HEK293 (cell line): ENCODE results near the gene DIP2C.

Source experiments
- CTCF ChIA-PET: fragments of 350-600 bp; formaldehyde crosslinking; extraction: SDS; loops from one replicate; lab custom pipeline; 2021; ENCODE audit warnings: antibody characterized with exemption; lab: Yijun Ruan, JAX
- POLR2A ChIA-PET: fragments of 300-600 bp; formaldehyde crosslinking; extraction: SDS; loops from one replicate; lab custom pipeline; 2020; ENCODE audit warnings: antibody characterized with exemption, inconsistent platforms; lab: Yijun Ruan, JAX
- H3K27ac ChIP-seq: fragments of 200-500 bp; sonication (Bioruptor generic); 2 replicates; pipeline ENCODE4 v1.5.1; 2014; ENCODE audit warnings: low read depth, low read length, control low read depth, inconsistent platforms; ENCODE audit errors: extremely low read depth
- H3K36me3 ChIP-seq, 2 experiments: fragments of 200-500 bp in 1 of 2; sonication (Bioruptor generic) in 1 of 2; 1 replicate in 1 of 2; 2 replicates in 1 of 2; pipeline ENCODE4 v1.5.1; 2014 to 2017; ENCODE audit warnings: inconsistent platforms in 2 of 2, low read length in 2 of 2; ENCODE audit not compliant: control insufficient read depth in 2 of 2, insufficient read depth in 1 of 2
- H3K4me1 ChIP-seq: fragments of 200-500 bp; sonication (Bioruptor generic); 2 replicates; pipeline ENCODE4 v1.5.1; 2014; ENCODE audit warnings: mild to moderate bottlenecking, low read length, inconsistent platforms; ENCODE audit not compliant: control insufficient read depth, insufficient read depth
- H3K4me3 ChIP-seq: 2 replicates; pipeline ENCODE4 v1.5.1; 2011; ENCODE audit warnings: low read depth, mild to moderate bottlenecking, control low read depth, low read length, moderate library complexity
- H3K9me3 ChIP-seq: fragments of 200-500 bp; sonication (Bioruptor generic); 2 replicates; pipeline ENCODE4 v1.5.1; 2014; ENCODE audit warnings: low read depth, low read length, inconsistent platforms; ENCODE audit not compliant: control insufficient read depth, insufficient read depth
- MEIS1 ChIP-seq: sonication (generic); formaldehyde crosslinking; IDR thresholded peaks from 2 replicates; pipeline ENCODE4 v1.8.1; 2022; ENCODE audit warnings: missing genetic modification reagents, mild to moderate bottlenecking, borderline replicate concordance
- PATZ1 ChIP-seq: fragments of 450-650 bp; formaldehyde crosslinking; IDR thresholded peaks from 2 replicates; pipeline ENCODE4 v1.5.1; 2016; ENCODE audit warnings: missing biosample characterization, missing genetic modification characterization
- PBX3 ChIP-seq: sonication (generic); formaldehyde crosslinking; IDR thresholded peaks from 2 replicates; pipeline ENCODE4 v1.8.1; 2022; ENCODE audit warnings: mild to moderate bottlenecking, moderate library complexity, missing genetic modification reagents
- PRDM6 ChIP-seq: fragments of 450-650 bp; formaldehyde crosslinking; IDR thresholded peaks from 2 replicates; pipeline ENCODE4 v1.5.1; 2017; ENCODE audit warnings: missing biosample characterization, missing genetic modification characterization
- WT1 ChIP-seq: fragments of 450-650 bp; formaldehyde crosslinking; IDR thresholded peaks from 2 replicates; pipeline ENCODE4 v1.5.1; 2016; ENCODE audit warnings: missing biosample characterization, missing genetic modification characterization
- ZEB2 ChIP-seq: fragments of 450-650 bp; formaldehyde crosslinking; IDR thresholded peaks from 2 replicates; pipeline ENCODE4 v1.5.1; 2016; ENCODE audit warnings: missing biosample characterization, missing genetic modification characterization
- ZFP69B ChIP-seq: fragments of 450-650 bp; formaldehyde crosslinking; IDR thresholded peaks from 2 replicates; pipeline ENCODE4 v1.5.1; 2016; ENCODE audit warnings: missing biosample characterization, missing genetic modification characterization
- ZNF121 ChIP-seq: fragments of 450-650 bp; formaldehyde crosslinking; IDR thresholded peaks from 2 replicates; pipeline ENCODE4 v1.5.1; 2016; ENCODE audit warnings: missing biosample characterization, missing genetic modification characterization
- ZNF169 ChIP-seq: fragments of 450-650 bp; formaldehyde crosslinking; IDR thresholded peaks from 2 replicates; pipeline ENCODE4 v1.5.1; 2016; ENCODE audit warnings: missing biosample characterization, missing genetic modification characterization
- ZNF19 ChIP-seq: fragments of 450-650 bp; formaldehyde crosslinking; IDR thresholded peaks from 2 replicates; pipeline ENCODE4; 2016; ENCODE audit warnings: missing biosample characterization, missing genetic modification characterization, low read depth
- ZNF266 ChIP-seq: fragments of 450-650 bp; formaldehyde crosslinking; IDR thresholded peaks from 2 replicates; pipeline ENCODE4 v1.5.1; 2016; ENCODE audit warnings: missing biosample characterization, missing genetic modification characterization, low read depth
- ZNF280C ChIP-seq: fragments of 450-650 bp; formaldehyde crosslinking; IDR thresholded peaks from 2 replicates; pipeline ENCODE4 v1.5.1; 2016; ENCODE audit warnings: missing biosample characterization, missing genetic modification characterization
- ZNF302 ChIP-seq: fragments of 450-650 bp; formaldehyde crosslinking; IDR thresholded peaks from 2 replicates; pipeline ENCODE4 v1.5.1; 2016; ENCODE audit warnings: missing biosample characterization, missing genetic modification characterization, low read depth
- ZNF354C ChIP-seq: fragments of 450-650 bp; formaldehyde crosslinking; IDR thresholded peaks from 2 replicates; pipeline ENCODE4 v1.5.1; 2016; ENCODE audit warnings: missing biosample characterization, missing genetic modification characterization, low read depth, borderline replicate concordance
- ZNF404 ChIP-seq: fragments of 450-650 bp; formaldehyde crosslinking; IDR thresholded peaks from 2 replicates; pipeline ENCODE4 v1.5.1; 2017; ENCODE audit warnings: missing biosample characterization, missing genetic modification characterization
- ZNF560 ChIP-seq: fragments of 450-650 bp; formaldehyde crosslinking; IDR thresholded peaks from 2 replicates; pipeline ENCODE4 v1.5.1; 2017; ENCODE audit warnings: missing biosample characterization, missing genetic modification characterization, borderline replicate concordance
- ZNF585B ChIP-seq: fragments of 450-650 bp; formaldehyde crosslinking; IDR thresholded peaks from 2 replicates; pipeline ENCODE4 v1.5.1; 2016; ENCODE audit warnings: missing biosample characterization, missing genetic modification characterization
- ZNF792 ChIP-seq: fragments of 450-650 bp; formaldehyde crosslinking; IDR thresholded peaks from 2 replicates; pipeline ENCODE4 v1.5.1; 2016; ENCODE audit warnings: missing biosample characterization, missing genetic modification characterization
- ZSCAN16 ChIP-seq: fragments of 450-650 bp; formaldehyde crosslinking; IDR thresholded peaks from 2 replicates; pipeline ENCODE4 v1.5.1; 2016; ENCODE audit warnings: missing biosample characterization, missing genetic modification characterization

The DIP2C gene

GRCh38 chr10:411603-412002, 277.9 kb downstream of the DIP2C start:
- ChIA-PET POLR2A (no interaction called here), CTCF (no interaction called here)
- Histone ChIP-seq H3K4me3 (no peak overlapping the region), H3K36me3 (peaks cover 0 to 26% of the 10 kb centered on the region in 2 experiments; a peak in 1 of 3 replicates), H3K4me1 (no peaks in the 10 kb centered on the region), H3K9me3 (no peaks in the 10 kb centered on the region), H3K27ac (no peak overlapping the region)
- no peak for TF ChIP-seq ZNF302 (tag by site-specific recombination)
- no peak for TF ChIP-seq PATZ1 (tag by site-specific recombination)
- TF ChIP-seq ZNF792 (tag by site-specific recombination), result no peak
- no peak for TF ChIP-seq ZNF404 (tag by site-specific recombination)
- TF ChIP-seq PBX3, result no peak
- no peak for TF ChIP-seq ZNF121
- TF ChIP-seq ZEB2 (tag by site-specific recombination), result no peak
- TF ChIP-seq ZNF19, result no peak
- no peak for TF ChIP-seq ZFP69B
- no peak for TF ChIP-seq ZNF266 (tag by site-specific recombination)
- no peak for TF ChIP-seq ZNF560
- no peak for TF ChIP-seq MEIS1 (CRISPR knock-in tag)
- no peak for TF ChIP-seq ZSCAN16
- no peak for TF ChIP-seq ZNF169
- no peak for TF ChIP-seq WT1 (tag by site-specific recombination)
- TF ChIP-seq ZNF354C (tag by site-specific recombination), result no peak

- no peak for TF ChIP-seq ZNF585B (tag by site-specific recombination)
- TF ChIP-seq PRDM6 (tag by site-specific recombination), result peak; percentile 54
- TF ChIP-seq ZNF280C (tag by site-specific recombination), result no peak
- TF ChIP-seq MEIS1 (CRISPR knock-in tag), result no peak
- Histone ChIP-seq H3K4me1 (no peaks in the 10 kb centered on the region), H3K9me3 (no peaks in the 10 kb centered on the region), H3K27ac (no peak overlapping the region), H3K4me3 (no peak overlapping the region), H3K36me3 (peaks cover 0 to 32% of the 10 kb centered on the region in 2 experiments; a peak in 1 of 3 replicates)
- POLR2A ChIA-PET, result no interaction called here
- CTCF ChIA-PET, result no interaction called here
These were observed 279.9 kb downstream of the DIP2C start for GRCh38 chr10:409408-410040.
